ENCODE measurements around the gene LRRC27.

LRRC27 gene

GRCh38 chr10:132349766-132350165, 17.8 kb downstream of the LRRC27 start:
- DNase-seq (ENCODE audit: low read depth in 1 of 2, low spot score in 1 of 2), result no peak
- Histone ChIP-seq H3K4me3 (replicated peaks; ENCODE audit: insufficient read depth, low read length) (no peak overlapping the region), H3K27me3 (ENCODE audit: insufficient read depth, poor library complexity, severe bottlenecking) (no peaks in the 10 kb centered on the region), H3K27ac (replicated peaks) (no peak overlapping the region)
- TF ChIP-seq SPI1 (IDR thresholded peaks at IDR 0.05; ENCODE audit: borderline replicate concordance, low read depth) (no peak), POLR2AphosphoS5 (IDR thresholded peaks at IDR 0.05; ENCODE audit: low read depth) (no peak), GABPA (IDR thresholded peaks at IDR 0.05; ENCODE audit: low read depth) (no peak), CTCF (IDR thresholded peaks at IDR 0.05; ENCODE audit: insufficient read depth, low read length) (no peak), REST (IDR thresholded peaks at IDR 0.05; ENCODE audit: insufficient replicate concordance, low read depth) (no peak)

GRCh38 chr10:132350391-132350790, 18.4 kb downstream of the LRRC27 start:
- H3K27me3 ChIP-seq (ENCODE audit: insufficient read depth, poor library complexity, severe bottlenecking), result no peaks in the 10 kb centered on the region
- H3K4me3 ChIP-seq (replicated peaks; ENCODE audit: insufficient read depth, low read length), result no peak overlapping the region
- no peak for TF ChIP-seq SPI1 (IDR thresholded peaks at IDR 0.05; ENCODE audit: borderline replicate concordance, low read depth)
- no peak for TF ChIP-seq GABPA (IDR thresholded peaks at IDR 0.05; ENCODE audit: low read depth)
- no peak for TF ChIP-seq POLR2AphosphoS5 (IDR thresholded peaks at IDR 0.05; ENCODE audit: low read depth)
- TF ChIP-seq REST (IDR thresholded peaks at IDR 0.05; ENCODE audit: insufficient replicate concordance, low read depth), result no peak
- TF ChIP-seq CTCF (IDR thresholded peaks at IDR 0.05; ENCODE audit: insufficient read depth, low read length), result no peak
- no peak overlapping the region for H3K27ac ChIP-seq (replicated peaks)
- no peak for DNase-seq (ENCODE audit: low read depth in 1 of 2, low spot score in 1 of 2)

- TF ChIP-seq GABPA (IDR thresholded peaks at IDR 0.05; ENCODE audit: low read depth) (no peak), POLR2AphosphoS5 (IDR thresholded peaks at IDR 0.05; ENCODE audit: low read depth) (no peak), REST (IDR thresholded peaks at IDR 0.05; ENCODE audit: insufficient replicate concordance, low read depth) (no peak), SPI1 (IDR thresholded peaks at IDR 0.05; ENCODE audit: borderline replicate concordance, low read depth) (no peak), CTCF (IDR thresholded peaks at IDR 0.05; ENCODE audit: insufficient read depth, low read length) (no peak)
- DNase-seq (ENCODE audit: low read depth in 1 of 2, low spot score in 1 of 2), result no peak
- H3K27me3 ChIP-seq (ENCODE audit: insufficient read depth, poor library complexity, severe bottlenecking), result no peaks in the 10 kb centered on the region
These were observed 19.0 kb downstream of the LRRC27 start for GRCh38 chr10:132350946-132351345.

More at GRCh38 chr10:132350946-132351345, 19.0 kb downstream of the LRRC27 start:
- no peak overlapping the region for H3K27ac ChIP-seq (replicated peaks)
- no peak overlapping the region for H3K4me3 ChIP-seq (replicated peaks; ENCODE audit: insufficient read depth, low read length)

Measured in HL-60 (cell line).